BLaER1 treated with 17β-estradiol and CSF1 and Interleukin-3, amounts not matched to agents 10 nM and 100 nM (cell line): ENCODE measurements around the gene FBXO10.

Experiments used
- H3K27ac ChIP-seq, 11 experiments: shearing (Covaris generic); formaldehyde crosslinking; 2 replicates each; pipeline ENCODE4 v1.8.1; 2022
- H3K27me3 ChIP-seq, 11 experiments: shearing (Covaris generic); formaldehyde crosslinking; 2 replicates each; pipeline ENCODE4 v1.8.1; 2022
- H3K36me3 ChIP-seq, 11 experiments: shearing (Covaris generic); formaldehyde crosslinking; 2 replicates each; pipeline ENCODE4 v1.8.1; 2022
- H3K4me1 ChIP-seq, 10 experiments: shearing (Covaris generic); formaldehyde crosslinking; 2 replicates each; pipeline ENCODE4 v1.8.1; 2022
- H3K4me2 ChIP-seq, 11 experiments: shearing (Covaris generic); formaldehyde crosslinking; 2 replicates each; pipeline ENCODE4 v1.8.1; 2022
- H3K4me3 ChIP-seq, 10 experiments: shearing (Covaris generic); formaldehyde crosslinking; 2 replicates each; pipeline ENCODE4 v1.8.1; 2022
- H3K9ac ChIP-seq, 11 experiments: shearing (Covaris generic); formaldehyde crosslinking; 2 replicates each; pipeline ENCODE4 v1.8.1; 2022
- H3K9me3 ChIP-seq, 11 experiments: shearing (Covaris generic); formaldehyde crosslinking; replicated peaks in 1 of 11; 2 replicates each; pipeline ENCODE4 v1.8.1; 2022
- H4K20me1 ChIP-seq, 11 experiments: shearing (Covaris generic); formaldehyde crosslinking; 2 replicates each; pipeline ENCODE4 v1.8.1; 2022
- Cebpa-rat ChIP-seq, 11 experiments: shearing (Covaris generic); IDR thresholded peaks; 2 replicates each; pipeline ENCODE4 v1.8.1; 2022

The FBXO10 gene

DNA sequence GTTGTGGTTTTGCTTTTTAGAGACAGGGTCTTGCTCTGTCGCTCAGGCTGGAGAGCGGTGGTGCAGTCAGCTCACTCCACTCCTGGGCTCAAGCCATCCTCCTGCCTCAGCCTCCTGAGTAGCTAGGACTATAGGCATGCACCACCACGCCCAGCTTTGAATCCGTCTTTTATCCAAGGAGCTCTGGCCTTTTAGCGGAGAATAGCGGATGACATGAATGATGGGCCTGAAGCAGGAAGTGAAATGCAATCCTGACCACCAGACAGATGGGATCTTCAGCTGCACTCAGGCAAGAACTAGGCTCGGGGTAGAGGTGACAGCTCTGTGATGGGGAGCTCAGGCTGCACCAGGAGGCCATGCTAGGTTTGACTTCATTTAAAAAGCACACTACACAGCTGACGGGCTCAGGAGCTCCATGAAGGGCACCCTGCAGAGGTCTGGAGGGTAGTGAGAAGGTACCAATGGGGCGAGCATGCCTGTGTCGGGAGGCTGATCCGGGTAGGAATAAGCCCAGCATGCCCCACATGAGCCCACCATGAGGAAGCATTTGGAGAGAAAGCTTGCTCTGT lies 68.5 kb downstream of the FBXO10 start:
- Histone ChIP-seq H3K4me2 (peak overlapping the region in 1 of 11 experiments; percentile 5; a peak in 1 of 22 replicates), H3K4me3 (no peak overlapping the region), H3K36me3 (peaks cover 38 to 81% (median 69%) of the 10 kb centered on the region in 11 experiments), H3K27me3 (no peaks in the 10 kb centered on the region), H3K4me1 (peaks cover 4 to 32% (median 11%) of the 10 kb centered on the region in 10 experiments; a peak in 13 of 20 replicates), H4K20me1 (peaks cover 0 to 44% (median 9%) of the 10 kb centered on the region in 11 experiments; a peak in 11 of 22 replicates), H3K27ac (no peak overlapping the region), H3K9ac (no peak overlapping the region), H3K9me3 (no peaks in the 10 kb centered on the region)
- no peak for TF ChIP-seq Cebpa-rat (IDR thresholded peaks at IDR 0.05)

DNA sequence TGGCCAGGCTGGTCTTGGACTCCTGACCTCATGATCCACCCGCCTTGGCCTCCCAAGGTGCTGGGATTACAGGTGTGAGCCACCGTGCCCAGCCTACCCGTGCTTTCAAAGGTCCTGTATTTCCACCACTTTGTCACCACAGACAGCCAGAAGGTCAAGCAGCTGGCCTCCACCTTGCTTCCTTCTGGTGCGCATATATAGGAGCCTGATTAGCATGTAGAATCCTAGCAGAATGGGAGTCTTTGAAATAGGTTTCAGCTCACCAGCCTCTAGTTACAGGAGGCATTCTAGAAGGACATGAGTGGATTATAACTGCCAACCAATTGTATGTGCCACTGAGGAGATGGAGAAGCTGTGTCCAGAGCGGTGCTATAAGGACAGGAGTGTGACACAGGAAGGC lies 71.6 kb downstream of the FBXO10 start:
- Histone ChIP-seq H3K4me1 (peaks cover 4 to 32% (median 11%) of the 10 kb centered on the region in 10 experiments; a peak in 13 of 20 replicates), H3K9ac (no peak overlapping the region), H3K36me3 (peaks cover 64 to 100% (median 95%) of the 10 kb centered on the region in 11 experiments), H3K9me3 (no peaks in the 10 kb centered on the region), H3K27me3 (no peaks in the 10 kb centered on the region), H3K4me2 (no peak overlapping the region), H4K20me1 (peaks cover 0 to 51% (median 20%) of the 10 kb centered on the region in 11 experiments; a peak in 13 of 22 replicates), H3K4me3 (no peak overlapping the region), H3K27ac (no peak overlapping the region)
- TF ChIP-seq Cebpa-rat (IDR thresholded peaks at IDR 0.05) = no peak

DNA sequence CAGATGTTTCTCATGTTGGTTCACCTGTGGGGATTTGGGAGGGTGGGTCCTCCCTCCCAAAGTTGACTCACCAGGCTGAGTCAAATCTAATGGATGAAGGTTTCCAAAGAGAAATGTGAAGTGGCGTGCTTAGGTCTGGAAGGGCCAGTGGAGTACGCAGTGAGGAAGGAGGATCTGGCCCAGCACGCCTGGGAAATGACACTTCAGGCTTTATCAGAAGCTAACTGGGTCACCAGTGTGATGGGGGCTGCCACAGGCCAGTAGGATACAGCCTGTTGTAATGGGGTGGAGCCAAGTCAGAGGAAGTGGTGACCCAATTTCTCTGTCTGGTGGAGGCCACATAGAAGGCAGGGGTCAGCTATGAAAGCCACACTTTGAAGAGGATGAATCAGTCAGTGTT lies 72.4 kb downstream of the FBXO10 start:
- peaks cover 4 to 32% (median 11%) of the 10 kb centered on the region in 10 experiments; a peak in 13 of 20 replicates for H3K4me1 ChIP-seq
- H3K27ac ChIP-seq = no peak overlapping the region
- H3K27me3 ChIP-seq = no peaks in the 10 kb centered on the region
- no peaks in the 10 kb centered on the region for H3K9me3 ChIP-seq
- H4K20me1 ChIP-seq = peaks cover 0 to 55% (median 22%) of the 10 kb centered on the region in 11 experiments; a peak in 14 of 22 replicates
- no peak overlapping the region for H3K4me3 ChIP-seq
- no peak for TF ChIP-seq Cebpa-rat (IDR thresholded peaks at IDR 0.05)
- H3K36me3 ChIP-seq = peaks cover 73 to 100% (median 99%) of the 10 kb centered on the region in 11 experiments
- H3K4me2 ChIP-seq = peak overlapping the region in 2 of 11 experiments; percentile 18 to 41; a peak in 3 of 22 replicates
- H3K9ac ChIP-seq = no peak overlapping the region

DNA sequence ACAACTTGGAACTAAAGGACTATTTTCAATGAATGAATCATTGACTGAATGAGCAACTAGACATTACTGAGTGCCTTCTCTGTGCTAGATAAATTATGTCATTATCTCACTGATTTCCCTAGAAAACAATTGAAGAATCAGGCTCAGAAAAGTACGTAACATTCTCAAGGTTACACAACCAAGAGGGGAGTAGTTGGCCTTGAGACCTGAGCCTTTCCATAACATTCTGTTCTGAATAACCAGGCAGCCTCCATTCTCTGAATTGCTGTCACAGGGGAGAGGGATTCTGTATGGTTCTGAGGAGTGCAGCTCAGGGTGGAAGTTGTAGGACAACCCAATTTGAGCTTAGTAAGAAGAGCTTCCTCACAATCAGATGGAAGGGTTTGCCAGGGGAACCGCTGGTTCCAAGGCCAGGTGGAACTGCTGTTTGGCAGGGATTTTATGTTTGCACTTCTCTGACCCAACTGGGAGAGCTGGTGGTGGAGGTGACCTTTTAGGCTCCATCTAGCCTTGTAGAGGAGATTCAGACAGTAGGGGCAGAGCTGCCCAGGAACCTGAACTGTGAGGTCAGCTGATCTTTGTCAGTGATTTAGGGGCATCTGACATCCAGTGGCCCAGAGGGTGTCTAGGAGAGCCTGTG lies 74.1 kb downstream of the FBXO10 start:
- Histone ChIP-seq H3K9ac (no peak overlapping the region), H3K4me1 (peaks cover 0 to 20% (median 5%) of the 10 kb centered on the region in 10 experiments; a peak in 10 of 20 replicates), H3K27ac (no peak overlapping the region), H4K20me1 (peaks cover 0 to 59% (median 22%) of the 10 kb centered on the region in 11 experiments; a peak in 14 of 22 replicates), H3K4me3 (no peak overlapping the region), H3K36me3 (peaks cover 75 to 100% (median 99%) of the 10 kb centered on the region in 11 experiments), H3K9me3 (no peaks in the 10 kb centered on the region), H3K27me3 (no peaks in the 10 kb centered on the region), H3K4me2 (no peak overlapping the region)
- no peak for TF ChIP-seq Cebpa-rat (IDR thresholded peaks at IDR 0.05)

DNA sequence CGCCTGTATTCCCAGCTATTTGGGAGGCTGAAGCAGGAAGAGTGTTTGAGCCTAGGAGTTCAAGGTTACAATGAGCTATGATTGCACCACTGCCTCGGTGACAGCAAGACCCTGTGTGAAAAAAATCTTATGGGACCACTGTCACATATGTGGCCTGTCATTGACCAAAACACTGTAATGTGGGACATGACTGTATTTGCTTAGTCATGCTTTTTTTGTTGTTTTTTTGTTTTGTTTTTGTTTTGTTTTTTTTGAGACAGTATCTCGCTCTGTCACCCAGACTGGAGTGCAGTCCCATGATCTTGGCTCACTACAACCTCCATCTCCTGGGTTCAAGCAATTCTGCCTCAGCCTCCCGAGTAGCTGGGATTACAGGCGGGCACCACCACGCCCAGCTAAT lies 76.9 kb downstream of the FBXO10 start:
- no peak overlapping the region; a peak in 1 of 22 replicates for H3K27ac ChIP-seq

DNA sequence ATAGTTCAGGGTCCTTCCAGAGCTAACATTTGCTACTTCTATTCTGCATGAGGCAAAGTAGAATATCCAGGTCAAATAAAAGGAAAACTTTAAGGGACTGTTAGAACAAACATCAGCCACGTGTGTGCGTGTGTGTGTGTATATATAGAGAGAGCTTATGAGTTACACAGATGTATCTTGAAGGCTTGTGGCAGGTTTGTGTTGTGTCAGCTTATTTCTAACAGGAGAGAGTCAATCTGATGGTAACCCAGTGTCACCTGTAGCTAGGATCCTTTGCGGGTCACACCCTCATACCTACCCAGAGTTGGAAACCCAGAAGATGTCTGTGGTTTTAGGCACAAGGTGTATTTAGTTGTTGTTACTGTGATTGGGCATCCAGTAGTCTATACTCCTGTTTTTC lies 77.7 kb downstream of the FBXO10 start:
- peaks cover 93 to 100% (median 99%) of the 10 kb centered on the region in 11 experiments for H3K36me3 ChIP-seq
- peaks cover 0 to 6% (median 0%) of the 10 kb centered on the region in 10 experiments; a peak in 5 of 20 replicates for H3K4me1 ChIP-seq
- no peak overlapping the region for H3K4me3 ChIP-seq
- H3K27me3 ChIP-seq = no peaks in the 10 kb centered on the region
- H3K9me3 ChIP-seq = no peaks in the 10 kb centered on the region
- no peak overlapping the region for H3K9ac ChIP-seq
- no peak for TF ChIP-seq Cebpa-rat (IDR thresholded peaks at IDR 0.05)
- no peak overlapping the region for H3K4me2 ChIP-seq
- peaks cover 0 to 63% (median 20%) of the 10 kb centered on the region in 11 experiments; a peak in 14 of 22 replicates for H4K20me1 ChIP-seq
- no peak overlapping the region for H3K27ac ChIP-seq

More for the DNA sequence above, 76.9 kb downstream of the FBXO10 start:
- Histone ChIP-seq H4K20me1 (peaks cover 0 to 58% (median 20%) of the 10 kb centered on the region in 11 experiments; a peak in 14 of 22 replicates), H3K4me2 (no peak overlapping the region), H3K4me1 (peaks cover 0 to 15% (median 4%) of the 10 kb centered on the region in 10 experiments; a peak in 7 of 20 replicates), H3K27me3 (no peaks in the 10 kb centered on the region), H3K36me3 (peaks cover 92 to 100% (median 99%) of the 10 kb centered on the region in 11 experiments), H3K9me3 (no peaks in the 10 kb centered on the region), H3K4me3 (no peak overlapping the region), H3K9ac (no peak overlapping the region)
- no peak for TF ChIP-seq Cebpa-rat (IDR thresholded peaks at IDR 0.05)

DNA sequence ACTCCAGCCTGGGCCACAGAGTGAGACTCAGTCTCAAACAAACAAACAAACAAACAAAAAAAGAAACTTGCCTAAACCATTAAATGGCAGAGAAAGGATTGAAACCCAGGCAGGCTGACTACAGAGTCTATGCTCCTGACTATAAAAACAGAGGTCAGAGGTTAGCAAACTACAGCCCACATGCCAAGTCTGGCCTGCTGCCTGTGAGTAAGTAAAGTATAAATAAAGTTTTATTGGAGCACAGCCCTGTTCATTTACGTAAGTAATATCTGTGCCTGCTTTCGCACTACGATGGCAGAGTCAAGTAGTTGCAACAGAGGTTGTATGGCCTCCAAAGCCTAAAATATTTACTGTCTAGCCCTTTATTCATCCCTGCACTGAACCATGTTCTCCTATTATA lies 78.9 kb downstream of the FBXO10 start:
- peaks cover 93 to 100% (median 99%) of the 10 kb centered on the region in 11 experiments for H3K36me3 ChIP-seq
- H3K9ac ChIP-seq = no peak overlapping the region
- TF ChIP-seq Cebpa-rat (IDR thresholded peaks at IDR 0.05) = no peak
- no peak overlapping the region for H3K4me2 ChIP-seq
- H3K9me3 ChIP-seq = no peaks in the 10 kb centered on the region
- no peaks in the 10 kb centered on the region for H3K27me3 ChIP-seq
- peaks cover 0 to 61% (median 20%) of the 10 kb centered on the region in 11 experiments; a peak in 14 of 22 replicates for H4K20me1 ChIP-seq
- H3K4me1 ChIP-seq = no peaks in the 10 kb centered on the region
- no peak overlapping the region for H3K27ac ChIP-seq
- no peak overlapping the region for H3K4me3 ChIP-seq

DNA sequence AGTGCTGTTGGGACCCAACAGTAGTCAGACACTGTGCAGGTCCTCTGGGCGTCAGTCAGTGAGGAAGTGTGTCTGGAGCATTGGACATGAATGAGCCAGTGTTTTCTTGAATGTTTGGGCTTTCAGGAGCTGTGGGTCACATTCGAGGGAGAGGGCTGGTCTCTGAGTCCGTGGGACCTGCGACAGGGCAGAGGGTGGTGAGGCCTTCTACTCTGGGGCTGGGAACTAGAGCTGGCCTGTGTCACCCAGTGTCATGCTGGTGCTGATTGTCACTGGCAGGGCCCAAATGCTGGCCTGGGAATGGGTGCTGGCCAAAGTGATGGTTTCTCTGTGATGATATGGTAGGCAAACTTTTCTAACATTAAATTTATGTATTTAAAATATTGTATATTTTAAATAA lies 80.2 kb downstream of the FBXO10 start:
- H3K9me3 ChIP-seq = no peaks in the 10 kb centered on the region
- peaks cover 0 to 60% (median 15%) of the 10 kb centered on the region in 11 experiments; a peak in 15 of 22 replicates for H4K20me1 ChIP-seq
- H3K4me1 ChIP-seq = no peaks in the 10 kb centered on the region
- no peaks in the 10 kb centered on the region for H3K27me3 ChIP-seq
- H3K36me3 ChIP-seq = peaks cover 93 to 100% (median 99%) of the 10 kb centered on the region in 11 experiments
- no peak for TF ChIP-seq Cebpa-rat (IDR thresholded peaks at IDR 0.05)
- H3K4me3 ChIP-seq = no peak overlapping the region
- H3K9ac ChIP-seq = 0 out of 22 replicates have a peak overlapping the region, but pooled peaks of 1 of the 11 experiments have one; percentile 18
- no peak overlapping the region for H3K4me2 ChIP-seq
- H3K27ac ChIP-seq = no peak overlapping the region

DNA sequence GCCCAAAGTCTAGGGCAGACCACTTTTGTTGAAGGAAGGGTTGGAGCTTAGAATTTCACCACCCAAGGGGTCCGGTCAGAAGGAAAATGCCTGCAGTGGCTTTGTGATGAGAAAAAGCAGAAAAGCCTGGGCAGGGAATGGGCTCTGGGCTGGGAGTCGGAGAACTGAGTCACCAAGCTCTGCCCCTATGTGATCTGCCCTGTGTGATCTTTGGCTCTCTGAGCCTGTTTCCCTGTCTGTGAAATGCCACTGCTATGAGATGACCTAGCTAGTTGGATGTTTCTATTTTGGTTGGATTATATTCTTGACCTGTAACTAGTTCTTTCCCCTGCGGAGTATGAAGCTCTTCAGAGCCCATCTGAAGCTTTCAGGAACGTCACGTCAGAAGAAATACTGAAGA lies 80.6 kb downstream of the FBXO10 start:
- peaks cover 93 to 100% (median 99%) of the 10 kb centered on the region in 11 experiments for H3K36me3 ChIP-seq
- H3K4me1 ChIP-seq = no peaks in the 10 kb centered on the region
- no peak overlapping the region for H3K27ac ChIP-seq
- no peak overlapping the region for H3K4me2 ChIP-seq
- no peak overlapping the region for H3K4me3 ChIP-seq
- H3K9me3 ChIP-seq = no peaks in the 10 kb centered on the region
- peaks cover 0 to 59% (median 11%) of the 10 kb centered on the region in 11 experiments; a peak in 14 of 22 replicates for H4K20me1 ChIP-seq
- no peaks in the 10 kb centered on the region for H3K27me3 ChIP-seq
- no peak for TF ChIP-seq Cebpa-rat (IDR thresholded peaks at IDR 0.05)
- H3K9ac ChIP-seq = 0 out of 22 replicates have a peak overlapping the region, but pooled peaks of 1 of the 11 experiments have one; percentile 18
